Stomach (tissue), 9 donors: Measurements from ENCODE around the gene MBLAC1. TPM values are rescaled to one million over a fixed set of nuclear protein-coding genes. Genes with fewer than 3 reads are reported as not detected.

Experiments used
- DNase-seq, 2 donors: peaks; one replicate each; pipeline versions ENCODE4 v3.0.0 to v3.0.0-alpha.2; 2013 to 2019
- H3K27ac ChIP-seq, 5 donors: fragments of 200-600 bp in 4 of 5; sonication (generic) in 4 of 5; one replicate each; pipeline ENCODE4 v1.5.1; 2013 to 2019; ENCODE audit warnings: mild to moderate bottlenecking in 1 of 5, moderate library complexity in 1 of 5
- H3K27me3 ChIP-seq, 3 donors: fragments of 200-600 bp; sonication (generic); one replicate each; pipeline ENCODE4 v1.5.1; 2017 to 2019; ENCODE audit warnings: mixed run types in 1 of 3
- H3K36me3 ChIP-seq, 4 donors: fragments of 200-600 bp; sonication (generic); 1 replicate in 3 of 4; 2 replicates in 1 of 4; pipeline ENCODE4 v1.5.1; 2016 to 2019
- H3K4me1 ChIP-seq, 4 donors: fragments of 200-600 bp; sonication (generic); one replicate each; pipeline ENCODE4 v1.5.1; 2016 to 2019
- H3K4me3 ChIP-seq, 4 donors: fragments of 200-600 bp; sonication (generic) in 3 of 4; one replicate each; pipeline ENCODE4 v1.5.1; 2016 to 2019; ENCODE audit warnings: mild to moderate bottlenecking in 1 of 4
- H3K9me3 ChIP-seq, 4 donors: fragments of 200-600 bp; sonication (generic); one replicate each; pipeline ENCODE4 v1.5.1; 2016 to 2019
- CTCF ChIP-seq, 7 experiments: fragments of 450-650 bp in 4 of 7; fragments of 200-600 bp in 3 of 7; sonication (generic) in 3 of 7; IDR thresholded peaks; one replicate each; pipeline ENCODE4 v1.5.1; 2016 to 2019; ENCODE audit warnings: antibody characterized with exemption in 7 of 7, control low read depth in 2 of 7, mild to moderate bottlenecking in 1 of 7
- EP300 ChIP-seq: sonication (generic); formaldehyde crosslinking; IDR thresholded peaks from one replicate; pipeline ENCODE4 v1.6.1; 2017; ENCODE audit warnings: antibody characterized with exemption
- POLR2A ChIP-seq, 4 donors: fragments of 450-650 bp; IDR thresholded peaks; one replicate each; pipeline ENCODE4 v1.6.1; 2016; ENCODE audit warnings: antibody characterized with exemption in 4 of 4, control low read depth in 2 of 4, mild to moderate bottlenecking in 1 of 4, moderate library complexity in 1 of 4
- POLR2AphosphoS5 ChIP-seq, 3 donors: sonication (generic); formaldehyde crosslinking; IDR thresholded peaks; one replicate each; pipeline ENCODE4 v1.6.1; 2016; ENCODE audit warnings: antibody characterized with exemption in 3 of 3
- WGBS, 5 donors: extraction: QIAGEN DNeasy Blood & Tissue Kit in 3 of 5; methylation state at CpG; one replicate each; pipeline versions ENCODE4 v1.1.5 to v1.1.7; 2013 to 2018; 5-methylcytosine and 5-hydroxymethylcytosine counted together
- intact Hi-C: fragments of 100-400 bp; cut with DNase I; formaldehyde crosslinking; loops from one replicate; pipeline ENCODE4 v1.15.1; 2023; ENCODE audit warnings: low total_unique reads
- polyA plus RNA-seq, 3 donors: library from polyadenylated mRNA; stranded (reverse); fragments of 200-250 nt; gene quantifications; one replicate each; pipeline ENCODE4 v1.2.3, GENCODE V29; 2013
- total RNA-seq, 5 donors: library from RNA; depleted of rRNA; stranded (reverse); fragments of >200 nt; gene quantifications; one replicate each; pipeline versions ENCODE4 v1.1.0 to v1.2.3, GENCODE V29; 2014 to 2016
- donor health status: healthy with polysubstance abuse.
- donor health status: Bipolar disorder and iron deficiency.
- donor health status: healthy.

MBLAC1 gene
- total and polyA plus RNA-seq, 8 donors = 1.3 to 6.1 (median 1.7) TPM; not detected in 3

DNA sequence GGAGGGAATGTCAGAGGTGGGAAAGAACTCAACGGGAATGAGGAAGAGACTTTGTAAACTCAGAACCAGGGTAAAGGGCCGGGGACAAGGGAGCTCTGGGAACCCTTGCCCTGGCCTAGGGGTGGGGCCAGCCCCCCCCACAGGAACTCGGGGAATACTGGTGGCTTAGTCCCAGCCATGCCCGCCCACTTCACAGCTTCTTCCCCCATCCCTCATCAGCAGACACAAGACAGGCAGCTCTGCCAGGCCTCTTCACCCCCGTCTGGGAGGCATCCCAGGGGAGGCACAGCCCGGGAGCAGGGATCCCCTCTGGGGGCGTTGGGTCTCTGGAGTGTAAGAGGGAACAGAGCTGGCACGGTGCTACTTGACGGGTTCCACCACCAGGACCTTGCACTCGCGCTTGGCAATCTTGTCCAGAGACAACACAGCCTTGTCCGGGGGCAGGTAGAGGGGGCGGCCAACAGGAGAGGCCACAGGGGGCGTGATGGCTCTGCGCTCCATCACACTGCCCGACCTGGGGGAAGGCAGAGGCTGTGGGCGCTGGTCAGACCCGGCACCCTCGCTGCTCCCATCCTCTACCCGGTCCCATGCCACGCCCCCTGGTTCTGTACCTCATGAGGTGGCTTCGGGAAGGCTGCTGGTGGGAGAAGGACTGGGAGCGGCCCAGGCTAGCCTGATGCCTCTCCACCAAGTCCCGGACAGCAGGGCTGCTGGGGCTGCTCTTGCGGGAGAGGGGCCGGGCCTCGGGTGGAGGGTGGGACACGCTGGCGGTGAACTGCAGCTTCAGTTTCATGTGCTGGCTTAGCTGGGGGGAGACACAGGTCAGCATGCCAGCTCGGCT lies 28.1 kb downstream of the MBLAC1 start:
- intact Hi-C loops = no loop called here
- 61 to 71% (median 69%) methylated on average over 23 to 30 of the region's 30 CpGs for WGBS, 5 donors
- peak overlapping the region; percentile 26 to 65 (median 54) for H3K27ac ChIP-seq
- no peaks in the 10 kb centered on the region for H3K9me3 ChIP-seq
- DNase-seq = peak in 1 of 2 donors; percentile 64
- no peak overlapping the region for H3K4me3 ChIP-seq
- no peaks in the 10 kb centered on the region for H3K27me3 ChIP-seq
- H3K36me3 ChIP-seq = peaks cover 31 to 63% (median 51%) of the 10 kb centered on the region in 4 donors
- peaks cover 15 to 87% (median 61%) of the 10 kb centered on the region in 4 donors for H3K4me1 ChIP-seq
- TF ChIP-seq POLR2A (IDR thresholded peaks at IDR 0.05) (no peak), CTCF (IDR thresholded peaks at IDR 0.05) (no peak), POLR2AphosphoS5 (IDR thresholded peaks at IDR 0.05) (no peak), EP300 (no peak)

- H3K36me3 ChIP-seq = peaks cover 31 to 63% (median 51%) of the 10 kb centered on the region in 4 donors
- H3K4me1 ChIP-seq = peaks cover 12 to 79% (median 52%) of the 10 kb centered on the region in 4 donors
- H3K9me3 ChIP-seq = no peaks in the 10 kb centered on the region
- TF ChIP-seq CTCF (IDR thresholded peaks at IDR 0.05) (no peak), EP300 (no peak), POLR2A (IDR thresholded peaks at IDR 0.05) (no peak), POLR2AphosphoS5 (IDR thresholded peaks at IDR 0.05) (no peak)
- peak overlapping the region in 4 of 5 donors; percentile 54 to 91 (median 73) for H3K27ac ChIP-seq
- WGBS, 5 donors = 58 to 75% (median 62%) methylated on average over 20 of the region's 20 CpGs
- H3K4me3 ChIP-seq = no peak overlapping the region
- H3K27me3 ChIP-seq = no peaks in the 10 kb centered on the region
- no peak for DNase-seq
- intact Hi-C loops = no loop called here
Measured at GRCh38 chr7:100155553-100156317, 29.0 kb downstream of the MBLAC1 start.

DNA sequence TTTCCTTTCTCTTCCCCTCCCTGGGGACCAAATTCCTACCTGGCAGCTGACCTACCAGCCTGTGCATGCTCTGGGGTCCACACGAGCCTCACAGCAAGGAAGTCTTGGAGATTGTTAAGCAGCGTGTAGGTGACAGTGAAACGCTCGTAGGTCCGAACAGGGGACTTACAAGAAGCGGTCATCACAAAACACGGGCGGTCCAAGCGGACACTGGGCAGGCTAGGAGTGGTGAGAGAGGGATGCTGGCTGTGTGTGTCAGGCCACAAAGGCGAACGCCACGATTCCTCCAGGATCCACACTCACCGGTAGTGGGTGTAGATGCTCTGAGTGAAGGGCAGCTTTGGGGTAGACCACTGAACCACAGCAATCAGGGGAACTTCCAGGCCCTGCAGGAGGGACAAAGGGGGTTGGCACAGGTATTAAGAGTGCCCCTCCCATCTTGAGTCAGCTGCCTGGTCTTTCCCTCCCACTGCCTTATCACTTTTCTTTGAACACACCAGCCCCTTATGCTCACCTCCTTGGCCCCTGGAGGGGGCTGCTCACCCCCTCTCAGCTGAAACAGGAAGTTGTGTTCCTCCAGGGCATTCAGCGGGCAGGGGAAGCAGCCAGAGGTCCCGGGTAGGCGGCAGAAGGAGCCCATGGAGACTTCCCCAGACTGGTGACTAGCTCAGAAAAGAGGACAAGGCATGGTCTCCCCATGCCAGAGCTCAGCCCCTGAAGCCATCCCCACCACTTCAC lies 29.7 kb downstream of the MBLAC1 start:
- no peak for TF ChIP-seq CTCF (IDR thresholded peaks at IDR 0.05)
- TF ChIP-seq POLR2A (IDR thresholded peaks at IDR 0.05) = no peak
- no peak for TF ChIP-seq POLR2AphosphoS5 (IDR thresholded peaks at IDR 0.05)
- TF ChIP-seq EP300 = no peak
- peak in 1 of 2 donors; percentile 53 for DNase-seq
- H3K4me1 ChIP-seq = peaks cover 12 to 71% (median 50%) of the 10 kb centered on the region in 4 donors
- no peaks in the 10 kb centered on the region for H3K27me3 ChIP-seq
- intact Hi-C loops = no loop called here
- H3K4me3 ChIP-seq = peak overlapping the region in 2 of 4 donors; percentile 86 to 99
- WGBS, 5 donors = 71 to 78% (median 72%) methylated on average over 16 of the region's 16 CpGs
- H3K27ac ChIP-seq = peak overlapping the region; percentile 52 to 93 (median 90)
- H3K36me3 ChIP-seq = peaks cover 31 to 58% (median 49%) of the 10 kb centered on the region in 4 donors
- H3K9me3 ChIP-seq = no peaks in the 10 kb centered on the region

- intact Hi-C loops = no loop called here
- 43 to 68% (median 58%) methylated on average over 5 of the region's 5 CpGs for WGBS, 5 donors
- no peak for DNase-seq
- no peak for TF ChIP-seq POLR2AphosphoS5 (IDR thresholded peaks at IDR 0.05)
- TF ChIP-seq CTCF (IDR thresholded peaks at IDR 0.05) = no peak
- no peak for TF ChIP-seq EP300
- no peak for TF ChIP-seq POLR2A (IDR thresholded peaks at IDR 0.05)
- peaks cover 12 to 66% (median 50%) of the 10 kb centered on the region in 4 donors for H3K4me1 ChIP-seq
- H3K36me3 ChIP-seq = peaks cover 31 to 53% (median 46%) of the 10 kb centered on the region in 4 donors
- peak overlapping the region; percentile 52 to 93 (median 90) for H3K27ac ChIP-seq
- no peaks in the 10 kb centered on the region for H3K27me3 ChIP-seq
- peak overlapping the region in 3 of 4 donors; percentile 81 to 99 (median 86) for H3K4me3 ChIP-seq
- no peaks in the 10 kb centered on the region for H3K9me3 ChIP-seq
Measured at GRCh38 chr7:100157069-100157333, 30.2 kb downstream of the MBLAC1 start.
